Progenitor cell of endocrine pancreas (in vitro differentiated cells): ENCODE results near the gene VRK1. TPM values are rescaled to one million over a fixed set of nuclear protein-coding genes. Genes with fewer than 3 reads are reported as not detected.
A peak's percentile ranks its signal among the peaks of the same experiment; 100 is the strongest.

Experiments used
- DNase-seq: peaks from one replicate; pipeline ENCODE4 v3.0.0; 2021; ENCODE audit warnings: low spot score; ENCODE audit not compliant: unreplicated experiment
- H3K27ac Mint-ChIP-seq: 2 replicates; pipeline ENCODE4 v1.8.0; 2021; ENCODE audit warnings: mild to moderate bottlenecking, moderate library complexity, mixed read lengths
- H3K27me3 Mint-ChIP-seq: 2 replicates; pipeline ENCODE4 v1.8.0; 2021; ENCODE audit warnings: mixed read lengths
- H3K36me3 Mint-ChIP-seq: 2 replicates; pipeline ENCODE4 v1.8.0; 2022; ENCODE audit warnings: mixed read lengths; ENCODE audit not compliant: insufficient read depth
- H3K4me1 Mint-ChIP-seq: 2 replicates; pipeline ENCODE4 v1.8.0; 2021; ENCODE audit warnings: low read depth, mixed read lengths
- H3K4me3 Mint-ChIP-seq: 2 replicates; pipeline ENCODE4 v1.8.0; 2021; ENCODE audit warnings: low read depth, mild to moderate bottlenecking, moderate library complexity, mixed read lengths
- H3K9me3 Mint-ChIP-seq: 2 replicates; pipeline ENCODE4 v1.8.0; 2021; ENCODE audit warnings: low read depth, mixed read lengths
- CTCF ChIP-seq: fragments of 200-600 bp; sonication (generic); IDR thresholded peaks from one replicate; pipeline ENCODE4 v1.5.0; 2021; ENCODE audit warnings: antibody characterized with exemption, mild to moderate bottlenecking; ENCODE audit not compliant: unreplicated experiment
- total RNA-seq: library from RNA; stranded (reverse); gene quantifications from 2 replicates; pipeline ENCODE4 v1.2.1, GENCODE V29; 2021

VRK1 gene
- total RNA-seq, 1 donor from 2014 or later = 33.3 TPM

DNA sequence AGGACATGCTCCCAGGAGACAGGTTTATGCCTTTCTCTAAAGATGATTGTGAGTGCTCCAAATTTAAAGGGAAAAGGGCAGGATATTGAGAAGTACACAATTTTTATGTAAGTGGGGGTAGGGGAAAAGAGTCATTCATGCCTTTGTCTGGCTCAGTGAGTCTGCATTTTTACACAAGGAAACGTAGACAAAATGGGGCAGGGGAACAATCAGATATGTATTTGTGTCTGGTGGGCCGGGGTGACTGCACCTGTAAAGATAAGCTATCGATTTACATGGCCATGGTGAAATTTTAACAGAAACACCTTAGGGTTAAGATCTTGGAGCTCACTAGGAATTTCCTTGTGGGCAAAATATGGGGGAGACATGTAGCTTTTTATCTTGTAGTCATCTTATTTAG lies 123.6 kb downstream of the VRK1 start:
- no peak for TF ChIP-seq CTCF
- Mint-ChIP-seq H3K36me3 (peaks cover 6% of the 10 kb centered on the region), H3K4me1 (peaks cover 13% of the 10 kb centered on the region), H3K4me3 (no peak overlapping the region), H3K27me3 (no peaks in the 10 kb centered on the region), H3K9me3 (peaks cover 14% of the 10 kb centered on the region), H3K27ac (peak overlapping the region; percentile 51)
- no peak for DNase-seq

GRCh38 chr14:96922986-96923385 lies 125.8 kb downstream of the VRK1 start:
- H3K4me3 Mint-ChIP-seq = no peak overlapping the region
- H3K27ac Mint-ChIP-seq = no peak overlapping the region
- peaks cover 11% of the 10 kb centered on the region for H3K4me1 Mint-ChIP-seq
- peaks cover 14% of the 10 kb centered on the region for H3K9me3 Mint-ChIP-seq
- TF ChIP-seq CTCF = no peak
- no peaks in the 10 kb centered on the region for H3K27me3 Mint-ChIP-seq
- H3K36me3 Mint-ChIP-seq = peaks cover 6% of the 10 kb centered on the region
- no peak for DNase-seq

- H3K4me3 Mint-ChIP-seq = no peak overlapping the region
- H3K9me3 Mint-ChIP-seq = peaks cover 14% of the 10 kb centered on the region
- no peaks in the 10 kb centered on the region for H3K27me3 Mint-ChIP-seq
- H3K4me1 Mint-ChIP-seq = peaks cover 6% of the 10 kb centered on the region
- no peak for DNase-seq
- H3K36me3 Mint-ChIP-seq = peaks cover 6% of the 10 kb centered on the region
- no peak overlapping the region for H3K27ac Mint-ChIP-seq
- TF ChIP-seq CTCF = no peak
Observed at GRCh38 chr14:96925422-96925821, 128.2 kb downstream of the VRK1 start.

DNA sequence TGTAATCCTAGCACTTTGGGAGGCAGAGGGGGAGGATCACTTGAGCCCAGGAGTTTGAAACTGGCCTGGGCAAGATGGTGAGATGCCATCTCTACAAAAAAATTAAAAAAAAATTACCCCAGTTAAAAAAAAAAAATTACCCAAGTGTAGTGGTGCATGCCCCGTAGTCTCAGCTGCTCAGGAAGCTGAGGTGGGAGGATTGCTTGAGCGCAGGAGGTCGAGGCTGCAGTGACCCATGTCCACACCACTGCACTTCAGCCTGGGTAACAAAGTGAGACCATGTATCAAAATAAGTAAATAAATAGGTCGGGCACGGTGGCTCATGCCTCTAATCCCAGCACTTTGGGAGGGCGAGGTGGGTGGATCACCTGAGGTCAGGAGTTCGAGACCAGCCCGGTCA lies 128.8 kb downstream of the VRK1 start:
- no peak for TF ChIP-seq CTCF
- Mint-ChIP-seq H3K27me3 (no peaks in the 10 kb centered on the region), H3K4me3 (no peak overlapping the region), H3K9me3 (peaks cover 8% of the 10 kb centered on the region), H3K36me3 (peaks cover 6% of the 10 kb centered on the region), H3K27ac (no peak overlapping the region), H3K4me1 (no peaks in the 10 kb centered on the region)
- DNase-seq = no peak

DNA sequence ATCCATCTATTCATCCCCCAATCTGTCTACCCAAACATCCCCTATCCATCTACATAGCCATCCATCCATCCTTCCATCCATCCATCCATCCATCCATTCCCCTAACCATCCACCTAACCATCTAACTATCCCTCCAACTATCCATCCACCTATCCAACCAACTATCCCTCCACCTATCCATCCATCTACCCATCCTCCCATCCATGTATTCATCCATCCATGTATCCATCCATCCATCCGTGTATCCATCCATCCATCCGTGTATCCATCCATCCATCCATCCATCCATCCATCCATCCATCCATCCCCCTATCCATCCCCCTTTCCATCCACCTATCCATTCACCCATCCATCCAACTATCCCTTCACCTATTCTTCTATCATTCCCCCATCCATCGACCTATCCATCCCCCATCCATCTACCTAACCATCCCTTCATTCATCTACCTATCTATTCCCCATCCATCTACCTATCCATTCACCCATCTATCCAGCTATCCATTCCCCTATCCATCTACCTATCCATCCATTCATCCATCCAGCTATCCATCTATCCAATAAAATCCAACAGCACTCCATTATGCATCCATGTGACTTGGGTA lies 131.7 kb downstream of the VRK1 start:
- Mint-ChIP-seq H3K9me3 (no peaks in the 10 kb centered on the region), H3K4me3 (no peak overlapping the region), H3K4me1 (peaks cover 3% of the 10 kb centered on the region), H3K27ac (no peak overlapping the region), H3K36me3 (no peaks in the 10 kb centered on the region), H3K27me3 (no peaks in the 10 kb centered on the region)
- DNase-seq = no peak
- TF ChIP-seq CTCF = no peak
